NCI-H2171 treated with DMSO at 0.1 percent for 48 hours (cell line): ENCODE results near the gene PHLDB2.

ENCODE experiments used
- DNase-seq: peaks from one replicate; lab custom pipeline; 2025; lab: John Stamatoyannopoulos, UW

The PHLDB2 gene

GRCh38 chr3:111965484-111965883 is 106.4 kb downstream of the PHLDB2 start:
- DNase-seq, result no peak

- no peak for DNase-seq
These were observed 108.0 kb downstream of the PHLDB2 start for GRCh38 chr3:111967068-111967467.

- peak; percentile 88 for DNase-seq
These were observed 108.7 kb downstream of the PHLDB2 start for GRCh38 chr3:111967651-111968274.

- DNase-seq, result no peak
These were observed 109.4 kb downstream of the PHLDB2 start for GRCh38 chr3:111968319-111969054.

GRCh38 chr3:111970376-111970775 is 111.3 kb downstream of the PHLDB2 start:
- DNase-seq, result no peak

GRCh38 chr3:111971533-111972130 is 112.6 kb downstream of the PHLDB2 start:
- no peak for DNase-seq

- no peak for DNase-seq
These were observed 113.8 kb downstream of the PHLDB2 start for GRCh38 chr3:111972891-111973290.

GRCh38 chr3:111975131-111975530 is 116.1 kb downstream of the PHLDB2 start:
- DNase-seq, result no peak

- no peak for DNase-seq
These were observed 117.2 kb downstream of the PHLDB2 start for GRCh38 chr3:111976254-111976653.

GRCh38 chr3:111978583-111979433 is 119.7 kb downstream of the PHLDB2 start, which contains the start of gene ABHD10:
Gene ABHD10, plus strand, starts transcription at chr3:111979026. Its CDS starts 36 bp downstream, at chr3:111979062.
- DNase-seq, result peak; percentile 100

GRCh38 chr3:111979434-111980038 is 120.5 kb downstream of the PHLDB2 start:
- DNase-seq, result peak; percentile 42

GRCh38 chr3:111980716-111981456 is 121.8 kb downstream of the PHLDB2 start:
- no peak for DNase-seq

GRCh38 chr3:111981457-111981763 is 122.3 kb downstream of the PHLDB2 start:
- no peak for DNase-seq

GRCh38 chr3:111984636-111985298 is 125.7 kb downstream of the PHLDB2 start:
- DNase-seq, result no peak

GRCh38 chr3:111986800-111987199 is 127.7 kb downstream of the PHLDB2 start:
- DNase-seq, result no peak

GRCh38 chr3:111989061-111989678 is 130.1 kb downstream of the PHLDB2 start:
- peak; percentile 79 for DNase-seq

- DNase-seq, result no peak
These were observed 134.0 kb downstream of the PHLDB2 start for GRCh38 chr3:111993038-111993437.

GRCh38 chr3:111998636-111999483 is 139.8 kb downstream of the PHLDB2 start, which contains the start of gene TAGLN3:
Gene TAGLN3, plus strand, starts transcription at chr3:111998922. Its CDS starts 501 bp downstream, at chr3:111999423.
- DNase-seq, result peak; percentile 93
